CD4-positive, alpha-beta T cell treated with Interferon gamma for 1 hour (primary cell): ENCODE data around the gene HMCN1.
"Not testable (repeated sequence)": the region's sequence is repeated elsewhere in the genome, so short reads cannot be mapped to it uniquely, and the experiment has no call there.

Experiments
- DNase-seq: peaks from one replicate; pipeline ENCODE4 v3.0.0-alpha.2; 2020

HMCN1 gene

GRCh38 chr1:186175588-186175987 is 441.4 kb downstream of the HMCN1 start:
- DNase-seq: no peak

GRCh38 chr1:186178426-186179043 is 444.3 kb downstream of the HMCN1 start:
- no peak for DNase-seq

- DNase-seq: no peak
Observed at GRCh38 chr1:186179231-186179630, 445.0 kb downstream of the HMCN1 start.

- DNase-seq: no peak
Observed at GRCh38 chr1:186183219-186183618, 449.0 kb downstream of the HMCN1 start.

GRCh38 chr1:186183970-186184628 is 449.9 kb downstream of the HMCN1 start:
- DNase-seq: no peak

- not testable (repeated sequence) for DNase-seq
Observed at GRCh38 chr1:186186251-186186650, 452.1 kb downstream of the HMCN1 start.

- no peak for DNase-seq
Observed at GRCh38 chr1:186187601-186188000, 453.4 kb downstream of the HMCN1 start.

GRCh38 chr1:186188004-186188539 is 453.9 kb downstream of the HMCN1 start:
- DNase-seq: no peak

- no peak for DNase-seq
Observed at GRCh38 chr1:186188736-186189135, 454.5 kb downstream of the HMCN1 start.

GRCh38 chr1:186189156-186189555 is 455.0 kb downstream of the HMCN1 start:
- DNase-seq: no peak

- no peak for DNase-seq
Observed at GRCh38 chr1:186191511-186191910, 457.3 kb downstream of the HMCN1 start.

- no peak for DNase-seq
Observed at GRCh38 chr1:186193224-186193623, 459.0 kb downstream of the HMCN1 start.

- DNase-seq: no peak
Observed at GRCh38 chr1:186194107-186194756, 460.0 kb downstream of the HMCN1 start.

- no peak for DNase-seq
Observed at GRCh38 chr1:186195377-186195931, 461.3 kb downstream of the HMCN1 start.

GRCh38 chr1:186202271-186202764 is 468.1 kb downstream of the HMCN1 start:
- no peak for DNase-seq

- DNase-seq: no peak
Observed at GRCh38 chr1:186202776-186203175, 468.6 kb downstream of the HMCN1 start.

GRCh38 chr1:186206048-186206570 is 471.9 kb downstream of the HMCN1 start:
- no peak for DNase-seq

- DNase-seq: no peak
Observed at GRCh38 chr1:186207391-186208085, 473.3 kb downstream of the HMCN1 start.

GRCh38 chr1:186208405-186209129 is 474.4 kb downstream of the HMCN1 start:
- DNase-seq: no peak

- no peak for DNase-seq
Observed at GRCh38 chr1:186210258-186210657, 476.1 kb downstream of the HMCN1 start.

- not testable (repeated sequence) for DNase-seq
Observed at GRCh38 chr1:186211583-186211982, 477.4 kb downstream of the HMCN1 start.
